Hepatocyte (in vitro differentiated cells): ENCODE data around the gene C20orf144. TPM values are rescaled to one million over a fixed set of nuclear protein-coding genes. Genes with fewer than 3 reads are reported as not detected.

ENCODE experiments used
- DNase-seq: peaks from one replicate; pipeline ENCODE4 v3.0.0-alpha.2; 2016; ENCODE audit warnings: low spot score
- H2AFZ ChIP-seq: fragments of 200-600 bp; sonication (generic); 2 replicates; pipeline ENCODE4 v1.6.0; 2016; ENCODE audit warnings: antibody characterized with exemption, mild to moderate bottlenecking
- H3K27ac ChIP-seq: fragments of 200-600 bp; sonication (generic); 2 replicates; pipeline ENCODE4 v1.5.1; 2016; ENCODE audit warnings: mild to moderate bottlenecking
- H3K27me3 ChIP-seq: fragments of 200-600 bp; sonication (generic); 2 replicates; pipeline ENCODE4 v1.6.1; 2016
- H3K36me3 ChIP-seq: fragments of 200-600 bp; sonication (generic); replicated peaks from 2 replicates; pipeline ENCODE4 v1.5.1; 2016; ENCODE audit warnings: low read depth; ENCODE audit not compliant: insufficient read depth
- H3K4me1 ChIP-seq: fragments of 200-600 bp; sonication (generic); 2 replicates; pipeline ENCODE4 v1.5.1; 2016; ENCODE audit warnings: mild to moderate bottlenecking, moderate library complexity; ENCODE audit not compliant: insufficient read depth
- H3K4me2 ChIP-seq: fragments of 200-600 bp; sonication (generic); 2 replicates; pipeline ENCODE4 v1.6.0; 2016
- H3K4me3 ChIP-seq: fragments of 200-600 bp; sonication (generic); 2 replicates; pipeline ENCODE4 v1.5.1; 2016; ENCODE audit warnings: mild to moderate bottlenecking
- H3K79me2 ChIP-seq: fragments of 200-600 bp; sonication (generic); 2 replicates; pipeline ENCODE4 v1.6.0; 2017; ENCODE audit warnings: mild to moderate bottlenecking
- H3K9me2 ChIP-seq: fragments of 200-600 bp; sonication (generic); replicated peaks from 2 replicates; pipeline ENCODE4 v1.6.0; 2017; ENCODE audit warnings: mild to moderate bottlenecking; ENCODE audit not compliant: insufficient read depth
- H3K9me3 ChIP-seq: fragments of 200-600 bp; sonication (generic); 2 replicates; pipeline ENCODE4 v1.5.1; 2016; ENCODE audit warnings: low read depth, mild to moderate bottlenecking
- H4K20me1 ChIP-seq: fragments of 200-600 bp; sonication (generic); 2 replicates; pipeline ENCODE4 v1.6.0; 2016; ENCODE audit warnings: mild to moderate bottlenecking; ENCODE audit not compliant: insufficient read depth, poor library complexity, severe bottlenecking
- EZH2 ChIP-seq: fragments of 200-600 bp; sonication (generic); IDR thresholded peaks from 2 replicates; pipeline ENCODE4 v1.6.1; 2016; ENCODE audit warnings: antibody characterized with exemption, mild to moderate bottlenecking, borderline replicate concordance
- EZH2phosphoT487 ChIP-seq: fragments of 200-600 bp; sonication (generic); IDR thresholded peaks from one replicate; pipeline ENCODE4 v1.6.1; 2018; ENCODE audit warnings: antibody characterized with exemption, mild to moderate bottlenecking, low read depth, moderate library complexity; ENCODE audit not compliant: unreplicated experiment, severe bottlenecking
- WGBS: methylation state at CpG from one replicate; pipeline ENCODE4 v1.1.6; 2016; ENCODE audit warnings: low lambda C conversion rate; ENCODE audit errors: missing lambda C conversion rate; 5-methylcytosine and 5-hydroxymethylcytosine counted together
- polyA plus RNA-seq: library from polyadenylated mRNA; unstranded; fragments of >200 nt; fragmentation: Nextera tagmentation; extraction: Ambion mirVana; gene quantifications from 2 replicates; pipeline ENCODE4 v1.2.1, GENCODE V29; 2016
- total RNA-seq: library from RNA; depleted of rRNA; stranded (reverse); fragments of >200 nt; gene quantifications from 2 replicates; pipeline ENCODE4 v1.2.3, GENCODE V29; 2014
- TF ChIP-seq, protein P1 (sequence below): fragments of 200-600 bp; sonication (generic); IDR thresholded peaks from 2 replicates; pipeline ENCODE4 v1.5.1; 2016; ENCODE audit warnings: antibody characterized with exemption, mild to moderate bottlenecking; ENCODE audit not compliant: poor library complexity

C20orf144 gene
- total and polyA plus RNA-seq, 2 experiments from 2014 or later, result 0.30 to 0.46 TPM

DNA sequence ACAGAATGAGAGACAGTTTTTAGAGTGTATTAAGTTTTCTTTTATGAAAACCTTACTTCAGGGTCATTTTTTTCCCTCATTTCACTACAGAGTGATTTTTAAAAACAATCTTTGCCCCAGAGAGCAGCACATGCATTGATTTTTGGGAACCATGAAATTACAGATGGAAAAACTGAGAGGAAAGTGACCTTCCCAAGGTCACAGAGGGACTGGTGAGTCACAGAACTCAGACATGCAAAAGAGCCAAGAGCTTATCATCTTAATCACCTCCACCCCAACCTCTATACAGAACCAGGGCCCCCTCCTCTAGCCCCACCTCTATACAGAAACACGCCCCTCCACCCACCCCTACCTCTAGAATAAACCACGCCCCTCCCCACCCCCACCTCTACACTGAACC is 47.3 kb downstream of the C20orf144 start:
- DNase-seq, result no peak
- Histone ChIP-seq H3K4me2 (no peak overlapping the region), H3K4me1 (no peaks in the 10 kb centered on the region), H2AFZ (no peak overlapping the region), H3K36me3 (no peaks in the 10 kb centered on the region), H3K4me3 (no peak overlapping the region), H3K79me2 (no peaks in the 10 kb centered on the region), H4K20me1 (no peaks in the 10 kb centered on the region), H3K9me3 (no peaks in the 10 kb centered on the region), H3K27me3 (no peaks in the 10 kb centered on the region), H3K27ac (no peak overlapping the region), H3K9me2 (no peaks in the 10 kb centered on the region)
- 83% methylated on average over 1 of the region's 2 CpGs for WGBS
- TF ChIP-seq, protein P1, sequence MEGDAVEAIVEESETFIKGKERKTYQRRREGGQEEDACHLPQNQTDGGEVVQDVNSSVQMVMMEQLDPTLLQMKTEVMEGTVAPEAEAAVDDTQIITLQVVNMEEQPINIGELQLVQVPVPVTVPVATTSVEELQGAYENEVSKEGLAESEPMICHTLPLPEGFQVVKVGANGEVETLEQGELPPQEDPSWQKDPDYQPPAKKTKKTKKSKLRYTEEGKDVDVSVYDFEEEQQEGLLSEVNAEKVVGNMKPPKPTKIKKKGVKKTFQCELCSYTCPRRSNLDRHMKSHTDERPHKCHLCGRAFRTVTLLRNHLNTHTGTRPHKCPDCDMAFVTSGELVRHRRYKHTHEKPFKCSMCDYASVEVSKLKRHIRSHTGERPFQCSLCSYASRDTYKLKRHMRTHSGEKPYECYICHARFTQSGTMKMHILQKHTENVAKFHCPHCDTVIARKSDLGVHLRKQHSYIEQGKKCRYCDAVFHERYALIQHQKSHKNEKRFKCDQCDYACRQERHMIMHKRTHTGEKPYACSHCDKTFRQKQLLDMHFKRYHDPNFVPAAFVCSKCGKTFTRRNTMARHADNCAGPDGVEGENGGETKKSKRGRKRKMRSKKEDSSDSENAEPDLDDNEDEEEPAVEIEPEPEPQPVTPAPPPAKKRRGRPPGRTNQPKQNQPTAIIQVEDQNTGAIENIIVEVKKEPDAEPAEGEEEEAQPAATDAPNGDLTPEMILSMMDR, result no peak
- TF ChIP-seq EZH2 (no peak), EZH2phosphoT487 (no peak)

DNA sequence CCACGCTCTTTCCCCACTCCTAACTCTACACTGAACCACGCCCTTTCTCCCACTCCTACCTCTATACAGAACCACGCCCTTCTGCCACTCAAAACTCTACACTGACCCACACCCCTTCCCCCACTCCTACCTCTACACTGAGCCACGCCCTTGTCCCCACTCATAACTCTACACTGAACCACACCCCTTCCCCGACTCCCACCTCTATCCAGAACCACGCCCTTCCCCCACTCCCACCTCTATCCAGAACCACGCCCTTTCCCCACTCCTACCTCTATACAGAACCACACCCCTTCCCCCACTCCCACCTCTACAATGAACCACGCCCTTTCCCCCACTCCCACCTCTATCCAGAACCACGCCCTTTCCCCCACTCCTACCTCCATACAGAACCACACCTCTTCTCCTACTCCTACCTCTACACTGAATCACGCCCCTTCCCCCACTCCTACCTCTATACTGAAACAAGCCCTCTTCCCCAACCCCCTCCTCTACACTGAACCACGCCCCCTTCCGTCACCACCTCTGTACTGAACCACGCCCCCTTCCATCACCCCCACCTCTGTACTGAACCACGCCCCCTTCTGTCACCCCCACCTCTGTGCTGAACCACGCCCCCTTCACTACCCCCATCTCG is 47.9 kb downstream of the C20orf144 start:
- WGBS, result 84% methylated on average over 13 of the region's 16 CpGs
- no peaks in the 10 kb centered on the region for H3K79me2 ChIP-seq
- no peak overlapping the region for H2AFZ ChIP-seq
- no peak for DNase-seq
- TF ChIP-seq, protein P1, result no peak
- no peak for TF ChIP-seq EZH2
- no peak for TF ChIP-seq EZH2phosphoT487
- no peaks in the 10 kb centered on the region for H3K9me2 ChIP-seq
- no peak overlapping the region for H3K4me3 ChIP-seq
- H3K27me3 ChIP-seq, result no peaks in the 10 kb centered on the region
- H3K9me3 ChIP-seq, result no peaks in the 10 kb centered on the region
- H4K20me1 ChIP-seq, result no peaks in the 10 kb centered on the region
- no peak overlapping the region for H3K4me2 ChIP-seq
- H3K27ac ChIP-seq, result no peak overlapping the region
- no peaks in the 10 kb centered on the region for H3K4me1 ChIP-seq
- no peaks in the 10 kb centered on the region for H3K36me3 ChIP-seq

DNA sequence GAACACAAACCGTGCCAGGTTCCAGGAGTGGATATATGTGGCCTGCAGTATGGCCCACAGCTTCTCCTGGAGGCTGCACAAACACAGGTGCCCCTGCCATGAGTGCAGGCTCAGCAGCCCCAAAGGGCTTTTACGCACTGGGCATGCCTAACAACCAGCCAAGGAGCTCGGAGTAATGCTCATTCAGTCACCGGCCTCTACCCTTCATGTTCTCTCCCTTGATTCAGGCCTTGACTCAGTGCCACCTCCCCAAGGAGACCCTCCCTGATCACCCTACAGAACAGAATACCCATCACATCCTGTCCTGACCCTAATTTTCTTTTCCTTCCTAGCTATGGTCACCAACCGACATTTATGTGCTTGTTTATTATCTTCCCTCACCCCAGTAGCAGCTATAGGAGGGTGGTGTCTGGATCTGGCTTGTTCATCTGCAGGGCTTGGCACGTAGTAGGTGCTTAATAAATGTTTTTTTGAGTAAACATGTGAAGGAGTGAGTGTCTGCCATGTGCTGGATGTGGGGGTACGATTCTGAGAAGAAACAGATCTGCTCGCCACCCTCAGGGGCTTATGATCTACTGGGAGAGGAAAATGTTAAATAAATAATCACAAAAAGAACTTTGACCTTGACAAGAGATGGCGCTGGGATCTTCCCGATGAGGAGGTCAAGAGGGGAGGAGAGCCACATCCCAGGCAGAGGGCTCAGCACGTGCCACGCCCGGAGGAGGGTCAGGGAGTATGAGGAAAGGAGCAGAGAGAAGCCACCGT is 48.7 kb downstream of the C20orf144 start:
- Histone ChIP-seq H3K4me2 (no peak overlapping the region), H3K9me3 (no peaks in the 10 kb centered on the region), H3K4me3 (no peak overlapping the region), H2AFZ (no peak overlapping the region), H3K4me1 (no peaks in the 10 kb centered on the region), H3K79me2 (no peaks in the 10 kb centered on the region), H3K27ac (no peak overlapping the region), H4K20me1 (no peaks in the 10 kb centered on the region), H3K9me2 (no peaks in the 10 kb centered on the region), H3K36me3 (no peaks in the 10 kb centered on the region), H3K27me3 (no peaks in the 10 kb centered on the region)
- TF ChIP-seq EZH2phosphoT487, result no peak
- no peak for TF ChIP-seq EZH2
- TF ChIP-seq, protein P1, result no peak
- WGBS, result 80% methylated on average over 14 of the region's 14 CpGs
- DNase-seq, result no peak
